Sigmoid colon (tissue), 7 donors: Measurements from ENCODE around the gene PCNT. TPM values are rescaled to one million over a fixed set of nuclear protein-coding genes. Genes with fewer than 3 reads are reported as not detected.
"Not testable (repeated sequence)": the region's sequence is repeated elsewhere in the genome, so short reads cannot be mapped to it uniquely, and the experiment has no call there.

ENCODE experiments used
- DNase-seq: peaks from one replicate; pipeline ENCODE4 v3.0.0-alpha.2; 2019
- H3K27ac ChIP-seq, 4 donors: fragments of 200-600 bp; sonication (generic); one replicate each; pipeline ENCODE4 v1.5.1; 2016 to 2019; ENCODE audit warnings: mild to moderate bottlenecking in 1 of 4
- H3K27me3 ChIP-seq, 3 donors: fragments of 200-600 bp; sonication (generic); one replicate each; pipeline ENCODE4 v1.5.1; 2019; ENCODE audit warnings: mild to moderate bottlenecking in 1 of 3
- H3K36me3 ChIP-seq, 4 donors: fragments of 200-600 bp; sonication (generic); one replicate each; pipeline ENCODE4 v1.5.1; 2016 to 2019
- H3K4me1 ChIP-seq, 4 donors: fragments of 200-600 bp; sonication (generic); one replicate each; pipeline ENCODE4 v1.5.1; 2017 to 2019
- H3K4me3 ChIP-seq, 4 donors: fragments of 200-600 bp; sonication (generic); one replicate each; pipeline ENCODE4 v1.5.1; 2017 to 2019; ENCODE audit warnings: mild to moderate bottlenecking in 2 of 4, moderate library complexity in 1 of 4
- H3K9me3 ChIP-seq, 4 donors: fragments of 200-600 bp in 3 of 4; sonication (generic) in 3 of 4; one replicate each; pipeline versions ENCODE4 v1.5.1 to v1.6.1; 2013 to 2019
- CTCF ChIP-seq, 4 experiments: fragments of 450-650 bp in 3 of 4; fragments of 200-600 bp in 1 of 4; IDR thresholded peaks; one replicate each; pipeline ENCODE4 v1.5.1; 2016 to 2019; ENCODE audit warnings: antibody characterized with exemption in 4 of 4, mild to moderate bottlenecking in 3 of 4, moderate library complexity in 2 of 4
- EP300 ChIP-seq, 4 donors: sonication (generic); formaldehyde crosslinking; IDR thresholded peaks; one replicate each; pipeline ENCODE4 v1.6.1; 2017; ENCODE audit warnings: antibody characterized with exemption in 4 of 4
- POLR2A ChIP-seq, 2 donors: fragments of 450-650 bp; IDR thresholded peaks; one replicate each; pipeline ENCODE4 v1.6.1; 2016; ENCODE audit warnings: antibody characterized with exemption in 2 of 2, mild to moderate bottlenecking in 2 of 2, moderate library complexity in 2 of 2
- POLR2AphosphoS5 ChIP-seq, 4 donors: sonication (generic); formaldehyde crosslinking; IDR thresholded peaks; one replicate each; pipeline ENCODE4 v1.6.1; 2017; ENCODE audit warnings: antibody characterized with exemption in 4 of 4
- WGBS, 2 donors: extraction: QIAGEN DNeasy Blood & Tissue Kit; methylation state at CpG; one replicate each; pipeline ENCODE4 v1.1.7; 2013; 5-methylcytosine and 5-hydroxymethylcytosine counted together
- intact Hi-C: fragments of 100-400 bp; cut with DNase I; formaldehyde crosslinking; loops from one replicate; pipeline ENCODE4 v1.15.1; 2023
- polyA plus RNA-seq, 3 donors: library from polyadenylated mRNA; stranded (reverse); fragments of 200-250 nt; gene quantifications; one replicate each; pipeline ENCODE4 v1.2.3, GENCODE V29; 2013
- total RNA-seq, 4 donors: library from RNA; depleted of rRNA; stranded (reverse); fragments of >200 nt; gene quantifications; one replicate each; pipeline ENCODE4 v1.1.0, GENCODE V29; 2016
- donor health status: healthy with polysubstance abuse.
- donor health status: Bipolar disorder and iron deficiency.
- donor health status: healthy.

PCNT gene
- total and polyA plus RNA-seq, 7 donors: 6.0 to 49.6 (median 18.5) TPM

- Histone ChIP-seq H3K9me3 (no peaks in the 10 kb centered on the region), H3K27ac (no peak overlapping the region), H3K36me3 (peaks cover 22 to 88% (median 31%) of the 10 kb centered on the region in 4 donors), H3K4me1 (no peaks in the 10 kb centered on the region), H3K27me3 (no peaks in the 10 kb centered on the region), H3K4me3 (no peak overlapping the region)
- DNase-seq: no peak
- intact Hi-C loops: no loop called here
- WGBS, 2 donors: 97% methylated on average over 44 of the region's 44 CpGs
- TF ChIP-seq POLR2AphosphoS5 (IDR thresholded peaks at IDR 0.05): no peak
- TF ChIP-seq EP300 (IDR thresholded peaks at IDR 0.05): no peak
- TF ChIP-seq POLR2A (IDR thresholded peaks at IDR 0.05): no peak
- no peak for TF ChIP-seq CTCF (IDR thresholded peaks at IDR 0.05)
Measured at GRCh38 chr21:46428987-46429710, 105.2 kb downstream of the PCNT start.

GRCh38 chr21:46429754-46430681 lies 106.1 kb downstream of the PCNT start:
- H3K27ac ChIP-seq: no peak overlapping the region
- no peaks in the 10 kb centered on the region for H3K4me1 ChIP-seq
- WGBS, 2 donors: 92% methylated on average over 31 of the region's 31 CpGs
- intact Hi-C loops: no loop called here
- TF ChIP-seq CTCF (IDR thresholded peaks at IDR 0.05) (no peak), POLR2AphosphoS5 (IDR thresholded peaks at IDR 0.05) (no peak), POLR2A (IDR thresholded peaks at IDR 0.05) (no peak), EP300 (IDR thresholded peaks at IDR 0.05) (no peak)
- H3K9me3 ChIP-seq: no peaks in the 10 kb centered on the region
- DNase-seq: no peak
- no peaks in the 10 kb centered on the region for H3K27me3 ChIP-seq
- H3K4me3 ChIP-seq: no peak overlapping the region
- H3K36me3 ChIP-seq: peaks cover 22 to 94% (median 31%) of the 10 kb centered on the region in 4 donors

GRCh38 chr21:46431448-46431847 lies 107.5 kb downstream of the PCNT start:
- peaks cover 27 to 94% (median 38%) of the 10 kb centered on the region in 4 donors for H3K36me3 ChIP-seq
- TF ChIP-seq EP300 (IDR thresholded peaks at IDR 0.05): no peak
- TF ChIP-seq CTCF (IDR thresholded peaks at IDR 0.05): no peak
- no peak for TF ChIP-seq POLR2A (IDR thresholded peaks at IDR 0.05)
- TF ChIP-seq POLR2AphosphoS5 (IDR thresholded peaks at IDR 0.05): no peak
- H3K4me1 ChIP-seq: no peaks in the 10 kb centered on the region
- no peaks in the 10 kb centered on the region for H3K27me3 ChIP-seq
- H3K9me3 ChIP-seq: no peaks in the 10 kb centered on the region
- DNase-seq: no peak
- H3K27ac ChIP-seq: no peak overlapping the region
- WGBS, 2 donors: 93 to 94% methylated on average over 21 of the region's 21 CpGs
- no peak overlapping the region for H3K4me3 ChIP-seq
- intact Hi-C loops: no loop called here

GRCh38 chr21:46431884-46432488 lies 108.0 kb downstream of the PCNT start:
- no peak overlapping the region for H3K27ac ChIP-seq
- no peaks in the 10 kb centered on the region for H3K4me1 ChIP-seq
- intact Hi-C loops: no loop called here
- H3K27me3 ChIP-seq: no peaks in the 10 kb centered on the region
- H3K9me3 ChIP-seq: no peaks in the 10 kb centered on the region
- peaks cover 24 to 94% (median 42%) of the 10 kb centered on the region in 4 donors for H3K36me3 ChIP-seq
- DNase-seq: no peak
- no peak overlapping the region for H3K4me3 ChIP-seq
- 85 to 91% methylated on average over 22 of the region's 22 CpGs for WGBS, 2 donors
- TF ChIP-seq POLR2A (IDR thresholded peaks at IDR 0.05): no peak

GRCh38 chr21:46433116-46433515 lies 109.2 kb downstream of the PCNT start:
- DNase-seq, H3K4me3 ChIP-seq, H3K9me3 ChIP-seq, H3K27ac ChIP-seq, H3K4me1 ChIP-seq, H3K27me3 ChIP-seq, intact Hi-C loops: not testable (repeated sequence)
- H3K36me3 ChIP-seq: peaks cover 21 to 94% (median 40%) of the 10 kb centered on the region in 4 donors
- 89 to 91% methylated on average over 11 of the region's 11 CpGs for WGBS, 2 donors
